GM19468 (cell line): Measurements from ENCODE around the gene RCAN2.

Source experiments
- ATAC-seq: cut with Tn5 transposase; IDR thresholded peaks from one replicate; pipeline ENCODE4 v1.9.1; 2021; ENCODE audit warnings: mild to moderate bottlenecking, moderate library complexity, moderate number of reproducible peaks; ENCODE audit not compliant: unreplicated experiment; ENCODE audit errors: extremely low read depth

RCAN2 gene

GRCh38 chr6:46234156-46234556, 257.1 kb downstream of the RCAN2 start:
- ATAC-seq: no peak

- ATAC-seq: no peak
Measured at GRCh38 chr6:46233129-46233528, 258.1 kb downstream of the RCAN2 start.

GRCh38 chr6:46222286-46222685, 269.0 kb downstream of the RCAN2 start:
- ATAC-seq: no peak

- ATAC-seq: peak; percentile 55
Measured at GRCh38 chr6:46221222-46221793, 269.9 kb downstream of the RCAN2 start.

- peak; percentile 37 for ATAC-seq
Measured at GRCh38 chr6:46220352-46221221, 270.7 kb downstream of the RCAN2 start.

- no peak for ATAC-seq
Measured at GRCh38 chr6:46219661-46220060, 271.6 kb downstream of the RCAN2 start.

GRCh38 chr6:46218457-46218856, 272.8 kb downstream of the RCAN2 start:
- ATAC-seq: no peak

GRCh38 chr6:46217671-46218131, 273.5 kb downstream of the RCAN2 start:
- no peak for ATAC-seq

GRCh38 chr6:46216879-46217278, 274.4 kb downstream of the RCAN2 start:
- no peak for ATAC-seq

GRCh38 chr6:46215777-46216176, 275.5 kb downstream of the RCAN2 start:
- no peak for ATAC-seq

GRCh38 chr6:46215213-46215612, 276.0 kb downstream of the RCAN2 start:
- no peak for ATAC-seq

GRCh38 chr6:46211917-46212316, 279.3 kb downstream of the RCAN2 start:
- no peak for ATAC-seq

GRCh38 chr6:46210294-46210693, 281.0 kb downstream of the RCAN2 start:
- ATAC-seq: no peak

GRCh38 chr6:46208303-46208702, 282.9 kb downstream of the RCAN2 start:
- ATAC-seq: no peak

- ATAC-seq: no peak
Measured at GRCh38 chr6:46207174-46207573, 284.1 kb downstream of the RCAN2 start.

- no peak for ATAC-seq
Measured at GRCh38 chr6:46204880-46205650, 286.2 kb downstream of the RCAN2 start.

GRCh38 chr6:46203391-46204177, 287.7 kb downstream of the RCAN2 start:
- ATAC-seq: no peak

- ATAC-seq: no peak
Measured at GRCh38 chr6:46201702-46202101, 289.5 kb downstream of the RCAN2 start.

GRCh38 chr6:46199387-46199786, 291.9 kb downstream of the RCAN2 start:
- no peak for ATAC-seq

GRCh38 chr6:46191961-46192360, 299.3 kb downstream of the RCAN2 start:
- no peak for ATAC-seq
